ENCODE data around the gene BPIFB4. TPM values are rescaled to one million over a fixed set of nuclear protein-coding genes. Genes with fewer than 3 reads are reported as not detected.
"Not testable (repeated sequence)": the region's sequence is repeated elsewhere in the genome, so short reads cannot be mapped to it uniquely, and the experiment has no call there.

The BPIFB4 gene
- polyA plus RNA-seq, 1 of the 3 experiments (the other 2 are of a cell fraction): not detected

GRCh38 chr20:33115501-33115900, 36.1 kb downstream of the BPIFB4 start:
- H3K4me1 ChIP-seq (ENCODE audit: control insufficient read depth in 1 of 2, insufficient read depth in 2 of 2, low read depth in 1 of 2, low read length in 1 of 2); H3K36me3 ChIP-seq (replicated peaks in 1 of 2; ENCODE audit: control insufficient read depth in 1 of 2, insufficient read depth in 2 of 2, low read length in 1 of 2); H3K79me2 ChIP-seq (ENCODE audit: insufficient read depth); H3K9ac ChIP-seq; H3K9me2 ChIP-seq; H3K9me3 ChIP-seq; POLR2A ChIA-PET; H3K27ac ChIP-seq (ENCODE audit: low read depth in 2 of 2, low read length in 1 of 2); H3K4me2 ChIP-seq; H3F3A ChIP-seq (replicated peaks; ENCODE audit: insufficient read depth); H2AFZ ChIP-seq (ENCODE audit: low read depth); H3K4me3 ChIP-seq (ENCODE audit: low read depth in 2 of 2, low read length in 1 of 2); H4K20me1 ChIP-seq (ENCODE audit: insufficient read depth); DNase-seq: not testable (repeated sequence)
- peaks cover 11% of the 10 kb centered on the region; the same call in 1 of the 2 replicates for H3K27me3 ChIP-seq (ENCODE audit: insufficient read depth)
- CTCF ChIA-PET: interaction anchor here (0.7 kb wide), 1 partner anchor 1014 kb away, joined by 3 read pairs; no protein-coding TSS in a partner anchor
- 27% methylated on average over 3 of the region's 34 CpGs for whole genome bisulfite sequencing (ENCODE audit: low lambda C conversion rate)

GRCh38 chr20:33119725-33120720, 40.6 kb downstream of the BPIFB4 start:
- WGBS (ENCODE audit: low lambda C conversion rate): 3% methylated on average over 3 of the region's 3 CpGs
- TF ChIP-seq RCOR1 (IDR thresholded peaks at IDR 0.05; ENCODE audit: low read length): no peak
- TF ChIP-seq EZH2phosphoT487 (IDR thresholded peaks at IDR 0.05; ENCODE audit: borderline replicate concordance, low read depth): no peak
- no peak for TF ChIP-seq USF1 (IDR thresholded peaks at IDR 0.05; ENCODE audit: borderline replicate concordance, low read depth)
- no peak for TF ChIP-seq SIN3A (IDR thresholded peaks at IDR 0.05; ENCODE audit: borderline replicate concordance, low read depth, low read length)
- TF ChIP-seq TAF1 (IDR thresholded peaks at IDR 0.05; ENCODE audit: borderline replicate concordance, low read depth, low read length): no peak
- no peak for TF ChIP-seq MXI1 (IDR thresholded peaks at IDR 0.05; ENCODE audit: low read depth, low read length)
- TF ChIP-seq YY1 (IDR thresholded peaks at IDR 0.05; ENCODE audit: low read depth): no peak
- TF ChIP-seq USF2 (IDR thresholded peaks at IDR 0.05; ENCODE audit: borderline replicate concordance, low read depth, low read length): no peak
- TF ChIP-seq ZBTB33 (IDR thresholded peaks at IDR 0.05; ENCODE audit: borderline replicate concordance, low read depth): no peak
- TF ChIP-seq SMC3 (IDR thresholded peaks at IDR 0.05; ENCODE audit: low read depth, low read length): no peak
- TF ChIP-seq GATA2 (CRISPR knock-in tag; IDR thresholded peaks at IDR 0.05): no peak
- TF ChIP-seq MEF2A (IDR thresholded peaks at IDR 0.05; ENCODE audit: borderline replicate concordance, low read depth): no peak
- TF ChIP-seq IRF3 (IDR thresholded peaks at IDR 0.05; ENCODE audit: low read depth, low read length): no peak
- TF ChIP-seq JUND (IDR thresholded peaks at IDR 0.05): no peak
- TF ChIP-seq GABPA (IDR thresholded peaks at IDR 0.05; ENCODE audit: low read depth): no peak
- H3K27ac ChIP-seq (ENCODE audit: low read depth in 2 of 2, low read length in 1 of 2): no peak overlapping the region
- no peaks in the 10 kb centered on the region for H3F3A ChIP-seq (replicated peaks; ENCODE audit: insufficient read depth)
- H3K36me3 ChIP-seq (replicated peaks in 1 of 2; ENCODE audit: control insufficient read depth in 1 of 2, insufficient read depth in 2 of 2, low read length in 1 of 2): no peaks in the 10 kb centered on the region
- no peaks in the 10 kb centered on the region for H4K20me1 ChIP-seq (ENCODE audit: insufficient read depth)
- no peak overlapping the region for H3K4me2 ChIP-seq
- POLR2A ChIA-PET: no interaction called here
- H3K9me3 ChIP-seq: no peaks in the 10 kb centered on the region
- H3K4me3 ChIP-seq (ENCODE audit: low read depth in 2 of 2, low read length in 1 of 2): no peak overlapping the region
- no peaks in the 10 kb centered on the region for H3K9me2 ChIP-seq
- H3K9ac ChIP-seq: no peak overlapping the region
- H3K27me3 ChIP-seq (ENCODE audit: insufficient read depth): no peaks in the 10 kb centered on the region; the same call in 1 of the 2 replicates
- DNase-seq: no peak
- H3K4me1 ChIP-seq (ENCODE audit: control insufficient read depth in 1 of 2, insufficient read depth in 2 of 2, low read depth in 1 of 2, low read length in 1 of 2): no peaks in the 10 kb centered on the region
- no peak overlapping the region for H2AFZ ChIP-seq (ENCODE audit: low read depth)
- H3K79me2 ChIP-seq (ENCODE audit: insufficient read depth): no peaks in the 10 kb centered on the region
- CTCF ChIA-PET: no interaction called here
